GM18502 (cell line): ENCODE results near the gene ACSL6.

Source experiments
- ATAC-seq: cut with Tn5 transposase; IDR thresholded peaks from one replicate; pipeline ENCODE4 v1.9.1; 2021; ENCODE audit warnings: mild to moderate bottlenecking; ENCODE audit not compliant: unreplicated experiment, poor library complexity

ACSL6 gene

GRCh38 chr5:132011622-132012343, at the start of gene ACSL6:
Gene ACSL6 (minus strand): TSS chr5:132011658. CDS start chr5:132011553, 105 bp downstream.
- ATAC-seq, result no peak

GRCh38 chr5:132060501-132061161, 49.2 kb upstream of the ACSL6 start, which contains the start of gene IL3:
Gene IL3 (plus strand): TSS chr5:132060655. CDS start chr5:132060707, 52 bp downstream.
- ATAC-seq, result no peak

- no peak for ATAC-seq
These were observed 48.4 kb upstream of the ACSL6 start for GRCh38 chr5:132059696-132060500.

DNA sequence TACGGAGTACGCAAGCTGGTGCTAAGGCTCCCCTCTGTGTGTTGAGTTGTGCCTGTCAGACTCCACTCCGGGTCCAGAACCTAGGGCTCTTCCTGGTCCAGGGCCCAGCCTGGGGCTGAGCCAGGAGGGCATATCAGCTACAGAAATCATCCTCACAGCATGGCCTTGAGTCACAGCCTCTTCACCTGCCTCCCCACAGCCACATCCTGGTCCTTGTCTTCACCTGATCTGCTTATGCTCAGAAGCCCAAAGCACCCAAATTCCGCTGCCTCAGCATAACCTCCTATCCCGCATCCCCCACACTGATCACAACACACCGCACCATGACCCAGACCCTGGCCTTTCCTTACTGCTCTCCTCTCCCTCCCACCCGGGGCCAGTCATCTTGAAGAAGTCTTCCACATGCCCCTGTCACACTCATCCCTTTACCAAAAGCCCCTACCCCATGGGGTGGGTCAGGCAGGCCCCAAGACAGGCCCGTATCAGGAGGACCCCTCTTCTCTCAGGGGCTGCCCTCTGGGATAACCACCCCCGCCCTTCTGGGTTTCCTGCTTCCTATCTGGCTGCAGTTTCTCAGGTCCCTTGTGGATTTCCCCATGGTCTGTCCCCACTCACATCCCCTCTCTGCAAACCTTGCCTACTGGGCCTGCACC, 47.7 kb upstream of the ACSL6 start:
- no peak for ATAC-seq

GRCh38 chr5:132058646-132059042, 47.2 kb upstream of the ACSL6 start:
- ATAC-seq, result no peak

DNA sequence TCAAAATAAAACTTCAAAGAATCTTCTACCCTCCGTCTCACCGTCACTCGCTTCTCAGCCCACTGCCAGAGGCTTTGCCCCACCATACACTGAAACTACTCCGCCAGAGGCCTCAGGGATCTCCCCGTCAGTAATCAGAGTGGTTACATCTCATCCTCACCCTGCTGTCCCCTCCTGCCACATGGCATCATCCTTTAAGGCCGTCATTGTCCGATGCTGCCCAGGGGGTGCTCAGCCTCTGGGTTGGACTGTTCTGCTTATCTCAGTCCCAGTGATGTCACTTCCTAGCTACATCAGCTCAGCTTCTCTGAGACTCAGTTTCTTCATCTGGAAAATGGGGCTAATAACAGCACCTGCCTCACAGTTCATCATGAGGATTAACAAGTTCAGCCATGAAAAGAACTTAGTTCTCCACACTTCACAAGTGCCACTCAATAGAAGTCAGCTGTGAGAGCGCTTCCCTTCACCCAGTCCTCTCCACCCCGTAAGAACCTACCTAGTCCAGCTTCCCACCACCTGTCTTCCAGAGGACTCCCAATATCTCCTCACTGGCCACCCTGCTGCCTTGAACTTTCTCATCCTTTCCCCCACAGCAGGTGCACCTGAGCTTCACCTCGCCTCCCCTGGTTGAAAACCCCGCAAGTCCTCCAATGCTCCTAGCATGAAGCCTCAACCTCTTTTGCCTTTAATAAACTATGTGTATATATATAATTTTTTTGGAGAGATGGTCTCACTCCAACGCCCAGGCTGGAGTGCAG, 46.2 kb upstream of the ACSL6 start:
- no peak for ATAC-seq

GRCh38 chr5:132056610-132057497, 45.4 kb upstream of the ACSL6 start:
- ATAC-seq, result no peak

- no peak for ATAC-seq
These were observed 44.6 kb upstream of the ACSL6 start for GRCh38 chr5:132055808-132056609.

GRCh38 chr5:132055441-132055807, 44.0 kb upstream of the ACSL6 start:
- no peak for ATAC-seq

DNA sequence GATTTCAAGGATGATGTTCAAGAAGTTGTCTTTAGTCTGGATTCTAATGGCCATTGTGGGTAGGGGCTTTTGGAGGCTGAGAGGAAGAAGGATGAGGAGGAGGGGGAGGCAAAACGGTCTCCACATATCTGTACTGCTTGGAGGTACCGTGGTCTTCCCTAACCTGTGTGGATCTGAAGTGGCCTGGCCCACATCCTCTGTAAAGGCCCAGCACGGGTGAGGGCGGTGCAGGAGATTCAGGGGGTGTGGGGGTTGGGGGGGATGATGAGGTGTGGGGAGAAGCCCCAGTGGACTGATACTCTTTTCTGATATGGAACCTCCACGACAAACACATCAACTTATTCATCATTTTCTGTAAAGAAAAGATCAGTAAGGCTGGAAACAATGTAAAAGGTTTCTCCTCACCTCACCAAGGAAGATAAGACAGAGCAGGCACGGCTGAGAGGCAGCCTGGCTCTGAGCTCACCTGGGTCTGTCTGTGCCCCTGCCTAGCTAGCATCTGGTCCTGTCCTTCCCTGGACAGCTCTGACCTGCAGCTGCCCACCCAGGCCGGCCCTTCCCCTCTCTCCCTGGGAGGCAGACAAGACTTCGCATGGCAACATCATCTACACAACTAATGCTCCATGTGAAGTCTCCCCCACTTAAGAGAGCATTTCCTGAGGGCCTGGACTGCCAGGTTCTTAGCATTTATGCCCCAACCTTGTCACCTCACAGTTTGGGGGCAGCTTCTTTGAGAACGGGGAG, 43.4 kb upstream of the ACSL6 start:
- ATAC-seq, result no peak

- no peak for ATAC-seq
These were observed 42.7 kb upstream of the ACSL6 start for GRCh38 chr5:132054031-132054696.

DNA sequence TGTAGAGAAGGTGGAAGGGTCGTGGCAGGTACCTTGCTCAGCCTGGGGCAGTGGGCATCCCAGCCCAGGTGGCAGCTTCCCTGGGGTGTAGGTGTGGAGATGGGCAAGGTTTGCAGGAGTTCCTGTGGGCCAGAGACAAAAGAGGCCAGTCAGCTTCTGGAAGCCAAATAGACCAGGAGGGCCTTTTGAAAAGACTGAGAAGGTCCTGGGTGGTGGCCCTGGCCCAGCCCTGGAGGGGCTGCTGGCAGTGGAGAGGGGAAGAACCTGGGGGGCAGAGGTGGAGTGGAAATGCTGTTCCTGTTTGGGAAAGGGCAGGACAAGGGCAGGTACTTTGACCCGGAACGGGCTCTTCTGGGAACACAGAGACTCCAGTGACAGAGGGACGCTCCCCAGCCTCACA, 42.0 kb upstream of the ACSL6 start:
- no peak for ATAC-seq

GRCh38 chr5:132052520-132052919, 41.1 kb upstream of the ACSL6 start:
- ATAC-seq, result no peak

GRCh38 chr5:132050661-132051552, 39.4 kb upstream of the ACSL6 start:
- no peak for ATAC-seq

DNA sequence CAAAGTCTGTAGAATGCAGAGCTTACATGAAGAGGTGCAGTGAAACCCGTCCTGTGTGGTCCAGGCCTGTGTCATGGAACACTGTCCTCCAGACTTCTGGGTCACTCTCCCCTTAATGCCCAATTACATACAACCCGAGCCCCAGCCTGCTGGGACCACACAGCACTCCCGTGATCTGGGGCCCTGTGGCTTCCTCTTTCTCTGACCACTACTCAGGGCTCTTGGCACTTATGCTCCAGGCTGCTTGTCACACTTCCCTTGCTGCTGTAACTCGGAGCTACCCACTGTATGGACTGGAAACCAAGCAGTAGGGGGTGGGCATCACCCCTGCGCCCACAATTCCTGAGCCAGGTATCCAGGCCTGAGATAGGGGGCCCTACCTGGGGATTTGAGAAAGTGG, 38.7 kb upstream of the ACSL6 start:
- no peak for ATAC-seq

- ATAC-seq, result no peak
These were observed 38.1 kb upstream of the ACSL6 start for GRCh38 chr5:132049559-132049958.
